ENCODE results near the gene STARD5.
"Not testable (repeated sequence)": the region's sequence is repeated elsewhere in the genome, so short reads cannot be mapped to it uniquely, and the experiment has no call there.

Gene STARD5

DNA sequence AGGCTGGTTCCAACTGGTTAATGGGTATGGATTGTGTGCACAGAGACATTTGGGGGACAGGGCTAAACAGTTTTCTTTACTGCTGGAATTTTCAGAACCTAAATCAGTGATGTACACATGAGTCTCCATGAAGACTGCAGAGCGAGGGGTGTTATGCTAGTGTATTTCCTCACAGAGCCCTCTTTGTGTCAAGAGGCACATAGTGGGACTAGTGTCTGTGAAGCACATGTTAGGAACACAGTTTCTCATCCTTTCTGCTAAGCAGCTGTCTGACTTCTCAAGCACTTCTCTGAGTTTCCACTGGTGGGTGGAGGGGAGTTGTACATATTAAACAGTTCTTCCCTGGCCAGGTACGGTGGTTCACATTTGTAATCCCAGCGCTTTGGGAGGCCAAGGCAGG lies 9.4 kb upstream of the STARD5 start:
- H3K4me3 ChIP-seq (ENCODE audit: control insufficient read depth, low read depth, low read length) = no peak overlapping the region
- TF ChIP-seq, protein P1, sequence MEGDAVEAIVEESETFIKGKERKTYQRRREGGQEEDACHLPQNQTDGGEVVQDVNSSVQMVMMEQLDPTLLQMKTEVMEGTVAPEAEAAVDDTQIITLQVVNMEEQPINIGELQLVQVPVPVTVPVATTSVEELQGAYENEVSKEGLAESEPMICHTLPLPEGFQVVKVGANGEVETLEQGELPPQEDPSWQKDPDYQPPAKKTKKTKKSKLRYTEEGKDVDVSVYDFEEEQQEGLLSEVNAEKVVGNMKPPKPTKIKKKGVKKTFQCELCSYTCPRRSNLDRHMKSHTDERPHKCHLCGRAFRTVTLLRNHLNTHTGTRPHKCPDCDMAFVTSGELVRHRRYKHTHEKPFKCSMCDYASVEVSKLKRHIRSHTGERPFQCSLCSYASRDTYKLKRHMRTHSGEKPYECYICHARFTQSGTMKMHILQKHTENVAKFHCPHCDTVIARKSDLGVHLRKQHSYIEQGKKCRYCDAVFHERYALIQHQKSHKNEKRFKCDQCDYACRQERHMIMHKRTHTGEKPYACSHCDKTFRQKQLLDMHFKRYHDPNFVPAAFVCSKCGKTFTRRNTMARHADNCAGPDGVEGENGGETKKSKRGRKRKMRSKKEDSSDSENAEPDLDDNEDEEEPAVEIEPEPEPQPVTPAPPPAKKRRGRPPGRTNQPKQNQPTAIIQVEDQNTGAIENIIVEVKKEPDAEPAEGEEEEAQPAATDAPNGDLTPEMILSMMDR (IDR thresholded peaks at IDR 0.05; ENCODE audit: control insufficient read depth, insufficient read depth, low read depth, low read length, missing control alignments) = no peak

DNA sequence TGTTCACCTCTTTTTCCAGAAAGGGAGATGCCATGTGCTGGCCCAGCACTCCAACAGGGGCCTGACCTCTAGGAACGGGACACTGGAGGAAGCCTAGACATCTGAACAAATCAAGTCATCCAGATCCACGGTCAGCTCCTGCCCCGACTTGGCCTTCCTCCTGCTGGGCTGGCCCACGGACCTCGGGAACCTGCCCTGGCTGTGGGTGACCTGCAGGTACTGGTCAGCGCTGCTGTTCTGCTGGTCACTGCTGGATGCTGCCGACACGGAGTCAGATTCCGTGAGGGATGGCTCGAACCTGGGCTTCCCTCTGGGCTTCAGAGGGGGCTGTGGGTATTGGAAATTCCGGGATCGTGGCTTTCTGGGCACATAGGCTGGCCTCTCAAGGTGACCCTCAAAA lies 8.4 kb upstream of the STARD5 start:
- TF ChIP-seq, protein P1 (IDR thresholded peaks at IDR 0.05; ENCODE audit: control insufficient read depth, insufficient read depth, low read depth, low read length, missing control alignments) = no peak
- DNase-seq (ENCODE audit: low read depth) = no peak
- no peak overlapping the region for H3K4me3 ChIP-seq (ENCODE audit: control insufficient read depth, low read depth, low read length)

More for the DNA sequence above, 9.4 kb upstream of the STARD5 start:
- no peak for DNase-seq (ENCODE audit: low read depth)

- no peak for DNase-seq (ENCODE audit: low read depth)
- TF ChIP-seq, protein P1 (IDR thresholded peaks at IDR 0.05; ENCODE audit: control insufficient read depth, insufficient read depth, low read depth, low read length, missing control alignments) = no peak
- no peak overlapping the region for H3K4me3 ChIP-seq (ENCODE audit: control insufficient read depth, low read depth, low read length)
Measured at GRCh38 chr15:81331600-81331999, 7.7 kb upstream of the STARD5 start.

DNA sequence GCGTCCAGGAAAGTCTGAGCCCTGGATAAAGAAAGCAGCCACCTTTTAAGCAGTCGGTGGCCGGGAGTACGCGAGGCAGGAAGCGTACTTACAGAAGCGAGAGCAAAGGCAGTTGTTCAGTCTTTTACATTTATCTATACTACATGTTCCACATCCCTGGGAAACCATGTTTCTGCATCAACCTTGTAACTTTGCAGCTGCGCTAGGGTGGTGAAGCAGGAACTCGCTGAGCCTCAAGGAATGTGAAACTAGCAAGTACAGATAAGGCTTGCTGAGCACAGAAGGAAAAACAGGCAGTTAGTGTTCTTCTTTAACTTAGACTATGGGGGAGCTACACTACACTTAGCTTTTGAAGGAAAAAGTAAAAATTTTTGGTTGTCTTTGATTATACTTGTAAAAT lies 7.2 kb upstream of the STARD5 start:
- DNase-seq (ENCODE audit: low read depth); H3K4me3 ChIP-seq (ENCODE audit: control insufficient read depth, low read depth, low read length): not testable (repeated sequence)

- H3K4me3 ChIP-seq (ENCODE audit: control insufficient read depth, low read depth, low read length) = no peak overlapping the region
- DNase-seq (ENCODE audit: low read depth) = no peak
- TF ChIP-seq, protein P1 (IDR thresholded peaks at IDR 0.05; ENCODE audit: control insufficient read depth, insufficient read depth, low read depth, low read length, missing control alignments) = no peak
Measured at GRCh38 chr15:81330366-81331090, 6.6 kb upstream of the STARD5 start.

DNA sequence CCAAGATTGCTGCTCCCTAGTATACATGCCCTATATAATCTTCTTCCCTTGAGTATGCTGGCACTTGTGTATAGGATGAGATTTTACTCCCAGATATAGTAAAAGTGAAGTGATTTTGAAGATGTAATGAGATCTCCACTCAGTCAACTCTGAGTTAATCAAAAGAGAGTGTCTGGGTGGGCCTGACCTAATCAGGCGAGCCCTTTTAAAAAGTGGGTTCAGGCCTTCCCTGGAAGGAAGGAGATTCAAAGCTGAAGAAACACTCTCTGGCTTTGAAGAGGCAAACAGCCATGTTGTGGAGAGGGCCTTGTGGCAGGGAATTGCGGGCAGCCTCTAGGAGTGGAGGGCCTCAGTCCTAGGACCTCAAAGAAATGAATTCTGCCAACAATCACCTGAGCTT lies 5.5 kb upstream of the STARD5 start:
- DNase-seq (ENCODE audit: low read depth) = no peak

DNA sequence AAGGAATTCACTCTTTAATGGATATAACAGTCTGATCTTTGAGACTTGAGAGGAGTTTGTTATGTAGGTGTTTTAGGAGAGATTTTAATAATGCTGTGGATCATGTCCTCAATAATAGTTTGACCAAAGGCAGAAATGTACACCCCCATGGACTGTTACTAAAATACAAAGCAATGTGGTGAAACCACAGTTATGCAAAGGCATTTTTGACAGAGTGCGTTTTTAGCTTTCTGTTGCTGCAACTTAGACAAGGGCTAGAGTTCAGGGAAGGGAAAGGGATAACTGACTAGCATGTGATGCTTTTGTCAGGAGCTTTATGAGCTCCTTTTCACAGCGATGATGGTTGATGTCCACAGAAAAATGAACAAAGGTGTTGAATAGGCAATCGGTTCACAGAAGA lies 3.6 kb upstream of the STARD5 start:
- TF ChIP-seq, protein P1 (IDR thresholded peaks at IDR 0.05; ENCODE audit: control insufficient read depth, insufficient read depth, low read depth, low read length, missing control alignments) = no peak
- H3K4me3 ChIP-seq (ENCODE audit: control insufficient read depth, low read depth, low read length) = no peak overlapping the region
- DNase-seq (ENCODE audit: low read depth) = peak; percentile 78

More for the DNA sequence above, 5.5 kb upstream of the STARD5 start:
- H3K4me3 ChIP-seq (ENCODE audit: control insufficient read depth, low read depth, low read length) = no peak overlapping the region
- TF ChIP-seq, protein P1 (IDR thresholded peaks at IDR 0.05; ENCODE audit: control insufficient read depth, insufficient read depth, low read depth, low read length, missing control alignments) = no peak

Data from AG09309 (cell line).